ENCODE results near the gene VSIG8. TPM values are rescaled to one million over a fixed set of nuclear protein-coding genes. Genes with fewer than 3 reads are reported as not detected.

The VSIG8 gene
- total RNA-seq, 1 donor from 2014 or later, result not detected

GRCh38 chr1:159884296-159884695 is 21.8 kb upstream of the VSIG8 start:
- DNase-seq (ENCODE audit: low read depth in 2 of 2), result no peak

- no peak for DNase-seq (ENCODE audit: low read depth in 2 of 2)
Measured at GRCh38 chr1:159883134-159883533, 20.7 kb upstream of the VSIG8 start.

- DNase-seq (ENCODE audit: low read depth in 2 of 2), result peak in 1 of 2 donors; percentile 25
Measured at GRCh38 chr1:159882527-159882862, 20.0 kb upstream of the VSIG8 start.

GRCh38 chr1:159881622-159882526 is 19.4 kb upstream of the VSIG8 start:
- DNase-seq (ENCODE audit: low read depth in 2 of 2), result peak in 1 of 2 donors; percentile 95

- DNase-seq (ENCODE audit: low read depth in 2 of 2), result no peak
Measured at GRCh38 chr1:159880430-159880829, 18.0 kb upstream of the VSIG8 start.

- no peak for DNase-seq (ENCODE audit: low read depth in 2 of 2)
Measured at GRCh38 chr1:159879977-159880376, 17.5 kb upstream of the VSIG8 start.

- no peak for DNase-seq (ENCODE audit: low read depth in 2 of 2)
Measured at GRCh38 chr1:159879136-159879535, 16.7 kb upstream of the VSIG8 start.

GRCh38 chr1:159877695-159878444 is 15.4 kb upstream of the VSIG8 start:
- no peak for DNase-seq (ENCODE audit: low read depth in 2 of 2)

GRCh38 chr1:159873530-159874143 is 11.2 kb upstream of the VSIG8 start:
- DNase-seq (ENCODE audit: low read depth in 2 of 2), result no peak

- no peak for DNase-seq (ENCODE audit: low read depth in 2 of 2)
Measured at GRCh38 chr1:159872891-159873290, 10.4 kb upstream of the VSIG8 start.

- no peak for DNase-seq (ENCODE audit: low read depth in 2 of 2)
Measured at GRCh38 chr1:159870704-159871103, 8.2 kb upstream of the VSIG8 start.

GRCh38 chr1:159869607-159870006 is 7.2 kb upstream of the VSIG8 start:
- DNase-seq (ENCODE audit: low read depth in 2 of 2), result no peak

- no peak for DNase-seq (ENCODE audit: low read depth in 2 of 2)
Measured at GRCh38 chr1:159869173-159869572, 6.7 kb upstream of the VSIG8 start.

GRCh38 chr1:159868766-159869165 is 6.3 kb upstream of the VSIG8 start:
- DNase-seq (ENCODE audit: low read depth in 2 of 2), result no peak

- peak in 1 of 2 donors; percentile 20 for DNase-seq (ENCODE audit: low read depth in 2 of 2)
Measured at GRCh38 chr1:159867664-159868026, 5.2 kb upstream of the VSIG8 start.

GRCh38 chr1:159866905-159867663 is 4.6 kb upstream of the VSIG8 start:
- DNase-seq (ENCODE audit: low read depth in 2 of 2), result no peak

- DNase-seq (ENCODE audit: low read depth in 2 of 2), result no peak
Measured at GRCh38 chr1:159866066-159866465, 3.6 kb upstream of the VSIG8 start.

GRCh38 chr1:159864262-159864661 is 1.8 kb upstream of the VSIG8 start:
- DNase-seq (ENCODE audit: low read depth in 2 of 2), result no peak

- no peak for DNase-seq (ENCODE audit: low read depth in 2 of 2)
Measured at GRCh38 chr1:159862031-159862430, 426 bp downstream of the VSIG8 start.

- DNase-seq (ENCODE audit: low read depth in 2 of 2), result no peak
Measured at GRCh38 chr1:159861218-159861617, 1.2 kb downstream of the VSIG8 start.

- DNase-seq (ENCODE audit: low read depth in 2 of 2), result no peak
Measured at GRCh38 chr1:159860456-159860855, 2.0 kb downstream of the VSIG8 start.
